B cell (primary cell): ENCODE results near the gene KIRREL3. TPM values are rescaled to one million over a fixed set of nuclear protein-coding genes. Genes with fewer than 3 reads are reported as not detected.

Experiments
- ATAC-seq: fragments of 200-7000 bp; cut with Tn5 transposase; one replicate; pipeline ENCODE4 v1.10.0; 2021; ENCODE audit warnings: low read depth, mild to moderate bottlenecking, moderate number of reproducible peaks, moderate library complexity
- CTCF ChIA-PET: fragments of 350-600 bp; sonication (Branson Sonifier 250); formaldehyde crosslinking; loops from one replicate; lab custom pipeline; 2021; ENCODE audit warnings: antibody characterized with exemption, inconsistent platforms; lab: Charles Lee
- POLR2A ChIA-PET: fragments of 350-600 bp; sonication (Branson Sonifier 250); formaldehyde crosslinking; loops from one replicate; lab custom pipeline; 2021; ENCODE audit warnings: antibody characterized with exemption; lab: Charles Lee
- DNase-seq: peaks from one replicate; pipeline ENCODE4 v3.0.0; 2013
- H2AFZ ChIP-seq: 2 replicates; pipeline ENCODE4 v1.6.1; 2012; ENCODE audit warnings: mild to moderate bottlenecking, low read depth, low read length; ENCODE audit not compliant: insufficient read depth, poor library complexity, severe bottlenecking
- H3K27ac ChIP-seq, 2 donors: 1 replicate in 1 of 2; 2 replicates in 1 of 2; pipeline ENCODE4 v1.5.1; 2012 to 2013; ENCODE audit warnings: low read length in 2 of 2, mild to moderate bottlenecking in 2 of 2, moderate library complexity in 1 of 2
- H3K27me3 ChIP-seq, 4 experiments: fragments of 200-600 bp in 1 of 4; sonication (generic) in 1 of 4; replicated peaks in 1 of 4; 1 replicate in 2 of 4; 2 replicates in 2 of 4; pipeline versions ENCODE4 v1.6.1 to v1.7.0; 2013 to 2016; ENCODE audit warnings: low read length in 3 of 4, mild to moderate bottlenecking in 2 of 4, mixed read lengths in 1 of 4, moderate library complexity in 1 of 4; ENCODE audit not compliant: insufficient read depth in 4 of 4, control insufficient read depth in 3 of 4; ENCODE audit errors: control extremely low read depth in 1 of 4
- H3K36me3 ChIP-seq, 2 experiments: replicated peaks in 1 of 2; 1 replicate in 1 of 2; 2 replicates in 1 of 2; pipeline versions ENCODE4 v1.6.1 to v1.7.1; 2013; ENCODE audit warnings: low read length in 1 of 2; ENCODE audit not compliant: insufficient read depth in 2 of 2, control insufficient read depth in 1 of 2; ENCODE audit errors: control extremely low read depth in 1 of 2, extremely low read depth in 1 of 2
- H3K4me1 ChIP-seq, 2 donors: fragments of 200-600 bp in 1 of 2; sonication (generic) in 1 of 2; 1 replicate in 1 of 2; 2 replicates in 1 of 2; pipeline versions ENCODE4 v1.5.1 to v1.6.1; 2013 to 2017; ENCODE audit warnings: low read length in 2 of 2; ENCODE audit not compliant: control insufficient read depth in 2 of 2, insufficient read depth in 2 of 2
- H3K4me2 ChIP-seq: replicated peaks from 2 replicates; pipeline ENCODE3; 2012; ENCODE audit warnings: mild to moderate bottlenecking, low read depth, low read length; ENCODE audit not compliant: poor library complexity, severe bottlenecking
- H3K4me3 ChIP-seq, 5 experiments: fragments of 200-600 bp in 1 of 5; sonication (generic) in 1 of 5; 1 replicate in 3 of 5; 2 replicates in 2 of 5; pipeline versions ENCODE4 v1.5.1 to v1.7.0; 2011 to 2016; ENCODE audit warnings: low read length in 4 of 5, mild to moderate bottlenecking in 4 of 5, low read depth in 2 of 5, control low read depth in 1 of 5, moderate library complexity in 1 of 5; ENCODE audit not compliant: insufficient read depth in 1 of 5; ENCODE audit errors: control extremely low read depth in 1 of 5, extremely low read depth in 1 of 5
- H3K79me2 ChIP-seq: fragments of 200-600 bp; sonication (generic); one replicate; pipeline ENCODE4 v1.6.0; 2016; ENCODE audit warnings: low read length; ENCODE audit not compliant: control insufficient read depth, insufficient read depth
- H3K9ac ChIP-seq: fragments of 200-600 bp; sonication (generic); 2 replicates; pipeline ENCODE4 v1.6.1; 2017; ENCODE audit warnings: mild to moderate bottlenecking, low read length, moderate library complexity
- H3K9me3 ChIP-seq, 3 donors: one replicate each; pipeline versions ENCODE4 v1.6.1 to v1.7.1; 2013; ENCODE audit warnings: low read length in 2 of 3; ENCODE audit not compliant: control insufficient read depth in 2 of 3, insufficient read depth in 1 of 3; ENCODE audit errors: control extremely low read depth in 1 of 3
- H4K20me1 ChIP-seq: 2 replicates; pipeline ENCODE4 v1.6.0; 2012; ENCODE audit warnings: mild to moderate bottlenecking, low read length; ENCODE audit not compliant: insufficient read depth, control insufficient read depth, poor library complexity, severe bottlenecking
- H3K27ac Mint-ChIP-seq: one replicate; pipeline ENCODE4 v1.8.0; 2021; ENCODE audit warnings: mixed read lengths
- H3K27me3 Mint-ChIP-seq: one replicate; pipeline ENCODE4 v1.8.0; 2021; ENCODE audit warnings: mixed read lengths
- H3K4me1 Mint-ChIP-seq: one replicate; pipeline ENCODE4 v1.8.0; 2021; ENCODE audit warnings: mixed read lengths
- H3K4me3 Mint-ChIP-seq: one replicate; pipeline ENCODE4 v1.8.0; 2021; ENCODE audit warnings: mixed read lengths
- H3K9me3 Mint-ChIP-seq: one replicate; pipeline ENCODE4 v1.8.0; 2022; ENCODE audit warnings: mixed read lengths; ENCODE audit not compliant: insufficient read depth
- CTCF ChIP-seq: fragments of 200-600 bp; IDR thresholded peaks from one replicate; pipeline ENCODE4 v1.8.0; 2022; ENCODE audit warnings: antibody characterized with exemption, mild to moderate bottlenecking
- EZH2 ChIP-seq: IDR thresholded peaks from 2 replicates; pipeline ENCODE4 v1.6.1; 2012; ENCODE audit warnings: borderline replicate concordance, low read depth, mild to moderate bottlenecking, moderate library complexity, low read length; ENCODE audit not compliant: insufficient read depth, poor library complexity, severe bottlenecking
- WGBS: methylation state at CpG from one replicate; pipeline ENCODE4 v1.1.5; 2013; ENCODE audit warnings: missing lambda C conversion rate; ENCODE audit not compliant: insufficient coverage; 5-methylcytosine and 5-hydroxymethylcytosine counted together
- intact Hi-C: fragments of 100-400 bp; cut with micrococcal nuclease; formaldehyde crosslinking; loops from one replicate; pipeline ENCODE4 v1.10.0; 2022
- polyA plus RNA-seq: library from polyadenylated mRNA; depleted of rRNA; stranded (reverse); fragments of >200 nt; gene quantifications from 2 replicates; pipeline ENCODE4 v1.2.3, GENCODE V29; 2012
- total RNA-seq, 2 donors: library from RNA; stranded (reverse); fragments of 120-200 nt in 1 of 2; gene quantifications; 1 replicate in 1 of 2; 2 replicates in 1 of 2; pipeline versions ENCODE4 v1.2.3 to v1.2.4, GENCODE V29; 2013 to 2022

The KIRREL3 gene
- total and polyA plus RNA-seq, 2 donors (not counting 1 experiment from before 2014, with no cell fraction given) = not detected

GRCh38 chr11:126702165-126702720 is 298.3 kb downstream of the KIRREL3 start:
- H3K79me2 ChIP-seq = no peaks in the 10 kb centered on the region
- CTCF ChIA-PET = no interaction called here
- POLR2A ChIA-PET = no interaction called here
- no peak overlapping the region for H3K4me3 Mint-ChIP-seq
- H3K27me3 Mint-ChIP-seq = no peaks in the 10 kb centered on the region
- no peak overlapping the region for H3K9ac ChIP-seq
- no peak for TF ChIP-seq EZH2
- no peak for TF ChIP-seq CTCF
- ATAC-seq = no peak
- 94% methylated on average over 5 of the region's 7 CpGs for WGBS
- no peak overlapping the region for H2AFZ ChIP-seq
- peaks cover 0 to 3% (median 0%) of the 10 kb centered on the region in 3 donors for H3K9me3 ChIP-seq
- no peak overlapping the region for H3K27ac ChIP-seq
- H3K4me3 ChIP-seq = no peak overlapping the region
- H3K4me1 Mint-ChIP-seq = no peaks in the 10 kb centered on the region
- no peaks in the 10 kb centered on the region for H3K4me1 ChIP-seq
- no peaks in the 10 kb centered on the region for H4K20me1 ChIP-seq
- H3K9me3 Mint-ChIP-seq = no peaks in the 10 kb centered on the region
- no peak for DNase-seq
- H3K36me3 ChIP-seq = no peaks in the 10 kb centered on the region
- no peak overlapping the region for H3K4me2 ChIP-seq
- intact Hi-C loops = no loop called here
- no peaks in the 10 kb centered on the region for H3K27me3 ChIP-seq
- H3K27ac Mint-ChIP-seq = no peak overlapping the region

GRCh38 chr11:126701520-126701897 is 299.1 kb downstream of the KIRREL3 start:
- intact Hi-C loops = no loop called here
- H3K27ac ChIP-seq = no peak overlapping the region
- ChIA-PET CTCF (no interaction called here), POLR2A (no interaction called here)
- no peaks in the 10 kb centered on the region for H3K27me3 ChIP-seq
- H3K4me1 Mint-ChIP-seq = no peaks in the 10 kb centered on the region
- no peak overlapping the region for H3K4me2 ChIP-seq
- no peaks in the 10 kb centered on the region for H3K79me2 ChIP-seq
- H3K4me1 ChIP-seq = no peaks in the 10 kb centered on the region
- peaks cover 0 to 4% (median 0%) of the 10 kb centered on the region in 3 donors for H3K9me3 ChIP-seq
- no CpG with 5 or more reads among the region's 2 CpGs for WGBS
- H3K36me3 ChIP-seq = no peaks in the 10 kb centered on the region
- peaks cover 2% of the 10 kb centered on the region for H3K27me3 Mint-ChIP-seq
- H4K20me1 ChIP-seq = no peaks in the 10 kb centered on the region
- H3K9ac ChIP-seq = no peak overlapping the region
- H3K27ac Mint-ChIP-seq = no peak overlapping the region
- no peak for TF ChIP-seq CTCF
- TF ChIP-seq EZH2 = no peak
- H3K4me3 Mint-ChIP-seq = no peak overlapping the region
- no peak overlapping the region for H2AFZ ChIP-seq
- DNase-seq (no peak), ATAC-seq (no peak)
- H3K9me3 Mint-ChIP-seq = no peaks in the 10 kb centered on the region
- H3K4me3 ChIP-seq = no peak overlapping the region
